VCaP (cell line): ENCODE measurements around the gene PIK3CD.
"Not testable (repeated sequence)": the region's sequence is repeated elsewhere in the genome, so short reads cannot be mapped to it uniquely, and the experiment has no call there.

Experiments used
- H3K27ac ChIP-seq: fragments of 450-650 bp; 2 replicates; pipeline ENCODE4 v1.5.1; 2017
- TF ChIP-seq, protein P1 (sequence below): fragments of 450-650 bp; conservative IDR thresholded peaks from 2 replicates; pipeline ENCODE4 v1.5.1; 2017; ENCODE audit warnings: mild to moderate bottlenecking, moderate library complexity

The PIK3CD gene

DNA sequence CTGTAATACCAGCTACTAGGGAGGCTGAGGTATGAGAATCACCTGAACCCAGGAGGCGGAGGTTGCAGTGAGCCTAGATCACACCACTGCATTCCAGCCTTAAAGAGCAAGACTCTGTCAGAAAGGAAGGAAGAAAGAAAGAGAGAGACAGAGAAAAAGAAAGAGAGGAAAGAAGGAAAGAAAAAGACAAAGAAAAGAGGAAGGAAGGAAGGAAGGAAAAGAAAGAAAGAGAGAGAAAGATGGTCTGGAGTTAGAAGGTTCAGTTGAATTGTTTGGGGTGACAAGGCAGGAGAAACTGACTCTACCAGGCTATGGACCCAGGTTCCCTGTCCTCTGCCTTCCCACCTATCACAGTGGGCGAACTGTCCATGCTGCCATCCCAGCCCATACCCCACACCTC, 27.4 kb upstream of the PIK3CD start:
- TF ChIP-seq, protein P1, sequence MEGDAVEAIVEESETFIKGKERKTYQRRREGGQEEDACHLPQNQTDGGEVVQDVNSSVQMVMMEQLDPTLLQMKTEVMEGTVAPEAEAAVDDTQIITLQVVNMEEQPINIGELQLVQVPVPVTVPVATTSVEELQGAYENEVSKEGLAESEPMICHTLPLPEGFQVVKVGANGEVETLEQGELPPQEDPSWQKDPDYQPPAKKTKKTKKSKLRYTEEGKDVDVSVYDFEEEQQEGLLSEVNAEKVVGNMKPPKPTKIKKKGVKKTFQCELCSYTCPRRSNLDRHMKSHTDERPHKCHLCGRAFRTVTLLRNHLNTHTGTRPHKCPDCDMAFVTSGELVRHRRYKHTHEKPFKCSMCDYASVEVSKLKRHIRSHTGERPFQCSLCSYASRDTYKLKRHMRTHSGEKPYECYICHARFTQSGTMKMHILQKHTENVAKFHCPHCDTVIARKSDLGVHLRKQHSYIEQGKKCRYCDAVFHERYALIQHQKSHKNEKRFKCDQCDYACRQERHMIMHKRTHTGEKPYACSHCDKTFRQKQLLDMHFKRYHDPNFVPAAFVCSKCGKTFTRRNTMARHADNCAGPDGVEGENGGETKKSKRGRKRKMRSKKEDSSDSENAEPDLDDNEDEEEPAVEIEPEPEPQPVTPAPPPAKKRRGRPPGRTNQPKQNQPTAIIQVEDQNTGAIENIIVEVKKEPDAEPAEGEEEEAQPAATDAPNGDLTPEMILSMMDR, result no peak
- H3K27ac ChIP-seq, result no peak overlapping the region

DNA sequence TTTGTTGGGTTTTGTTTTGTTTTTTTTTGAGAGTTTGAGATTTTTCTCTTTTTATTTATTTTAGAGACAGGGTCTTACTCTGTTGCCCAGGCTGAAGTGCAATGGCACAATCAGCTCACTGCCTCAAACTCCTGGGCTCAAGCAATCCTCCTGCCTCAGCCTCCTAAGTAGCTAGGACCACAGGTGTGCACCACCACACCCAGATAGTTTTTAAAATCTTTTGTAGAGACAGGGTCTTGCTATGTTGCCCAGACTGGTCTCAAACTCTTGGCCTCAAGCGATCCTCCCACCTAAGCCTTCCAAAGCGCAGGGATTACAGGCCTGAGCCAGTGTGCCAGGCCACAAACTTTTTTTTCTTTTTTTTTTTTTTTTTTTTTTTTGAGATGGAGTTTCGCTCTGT, 26.5 kb upstream of the PIK3CD start:
- H3K27ac ChIP-seq, result not testable (repeated sequence)

DNA sequence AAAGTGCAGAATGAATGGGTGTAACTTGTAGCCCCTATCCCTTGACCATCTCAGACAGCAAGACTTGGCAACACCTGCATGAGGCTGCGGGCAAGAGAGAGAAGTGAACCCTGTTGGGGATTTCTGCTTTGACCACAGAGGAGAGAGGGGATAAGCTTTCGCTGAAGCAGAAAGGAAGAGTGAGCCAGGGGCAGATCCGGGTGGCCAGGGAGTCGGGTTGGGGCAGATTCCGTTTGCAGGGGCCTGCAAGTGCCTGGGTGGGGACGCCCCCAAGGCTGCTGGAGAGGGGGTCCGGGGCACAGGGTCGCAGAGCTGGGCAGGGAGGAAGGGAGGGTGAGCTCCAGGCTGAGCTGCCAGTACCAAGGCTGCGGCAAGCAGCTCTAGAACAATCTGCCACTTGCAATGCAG, 25.3 kb upstream of the PIK3CD start:
- TF ChIP-seq, protein P1, result no peak
- H3K27ac ChIP-seq, result no peak overlapping the region

DNA sequence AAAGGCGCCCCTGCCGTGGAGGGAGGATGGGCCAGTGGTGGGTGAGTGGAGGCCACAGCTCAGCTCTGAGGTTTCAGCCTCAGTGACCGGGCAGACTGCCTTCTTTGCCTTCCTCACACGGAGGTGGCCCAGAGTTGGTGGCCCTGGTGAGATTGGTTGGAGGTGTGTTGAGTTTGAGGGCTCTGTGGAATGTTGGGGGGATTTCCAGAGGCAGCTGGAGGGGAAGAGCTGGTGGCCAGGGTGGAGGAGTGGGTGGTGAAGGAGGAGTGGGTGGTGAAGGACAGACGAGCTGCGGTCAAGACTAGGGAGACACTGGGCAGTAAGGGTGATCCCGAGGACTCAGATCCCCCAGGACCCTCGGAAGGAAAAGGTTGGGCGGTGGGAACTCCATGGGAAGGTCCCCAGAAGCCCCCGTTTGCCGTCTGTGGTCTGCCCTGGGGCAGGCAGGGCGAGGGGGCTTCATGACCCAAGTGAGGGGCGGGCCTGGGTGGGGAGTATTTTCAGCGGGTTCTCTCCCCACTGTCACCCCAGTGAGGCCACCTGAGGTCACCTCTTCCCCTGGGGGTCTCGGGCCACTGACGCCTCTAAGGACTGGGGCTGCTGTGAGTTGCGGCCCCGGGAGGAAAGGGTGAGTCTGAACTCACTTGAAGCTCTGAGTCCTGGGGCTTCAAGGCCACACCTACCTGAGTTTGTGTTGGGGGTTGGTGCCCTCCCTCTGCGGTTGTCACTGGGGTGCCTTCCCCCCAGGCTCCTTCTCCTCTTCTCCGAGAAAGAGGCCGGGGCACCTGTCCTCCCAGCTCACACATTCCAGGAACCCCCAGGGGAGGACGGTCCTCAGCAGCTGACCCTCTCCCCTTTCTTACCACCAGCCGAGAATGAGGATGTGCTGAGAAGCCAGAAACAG, 22.7 kb upstream of the PIK3CD start:
- H3K27ac ChIP-seq, result no peak overlapping the region
- TF ChIP-seq, protein P1, result no peak

DNA sequence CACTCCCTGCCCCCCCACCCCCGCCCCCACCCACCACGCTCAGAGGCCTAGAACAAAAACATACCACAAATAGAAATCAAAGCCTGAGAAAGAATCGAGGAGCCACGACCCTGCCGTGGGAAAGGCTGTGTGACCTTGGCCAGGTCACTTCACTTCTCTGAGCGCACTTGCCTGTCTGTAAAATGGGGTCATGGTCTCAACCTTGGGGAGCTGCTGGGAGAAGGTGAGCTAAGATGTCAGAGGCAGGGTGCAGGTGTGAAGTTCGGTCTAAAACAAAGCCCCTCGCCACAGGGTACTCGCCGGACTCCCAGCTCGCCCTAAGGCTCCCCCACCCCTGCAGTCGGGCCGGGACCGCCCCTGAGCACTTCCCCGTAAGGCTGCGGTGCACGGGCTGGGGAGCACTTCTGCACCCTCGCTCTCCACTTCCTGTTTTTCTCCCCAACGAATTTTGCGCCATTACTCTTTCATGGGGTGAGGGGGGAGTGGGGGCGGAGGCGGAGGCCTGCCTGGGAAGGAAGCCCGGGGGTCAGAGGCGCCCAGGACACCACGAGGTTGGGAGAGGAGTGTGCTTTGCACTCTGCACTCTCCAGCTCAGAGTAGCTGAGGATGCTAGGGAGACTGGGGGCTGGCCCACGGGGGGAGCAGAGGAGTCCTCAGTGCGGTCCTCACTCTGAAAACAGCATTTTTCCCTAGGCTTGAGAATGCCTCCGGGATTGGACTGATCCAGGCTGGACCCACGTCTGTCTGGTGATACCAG, 21.9 kb upstream of the PIK3CD start:
- no peak overlapping the region for H3K27ac ChIP-seq
- TF ChIP-seq, protein P1, result no peak

DNA sequence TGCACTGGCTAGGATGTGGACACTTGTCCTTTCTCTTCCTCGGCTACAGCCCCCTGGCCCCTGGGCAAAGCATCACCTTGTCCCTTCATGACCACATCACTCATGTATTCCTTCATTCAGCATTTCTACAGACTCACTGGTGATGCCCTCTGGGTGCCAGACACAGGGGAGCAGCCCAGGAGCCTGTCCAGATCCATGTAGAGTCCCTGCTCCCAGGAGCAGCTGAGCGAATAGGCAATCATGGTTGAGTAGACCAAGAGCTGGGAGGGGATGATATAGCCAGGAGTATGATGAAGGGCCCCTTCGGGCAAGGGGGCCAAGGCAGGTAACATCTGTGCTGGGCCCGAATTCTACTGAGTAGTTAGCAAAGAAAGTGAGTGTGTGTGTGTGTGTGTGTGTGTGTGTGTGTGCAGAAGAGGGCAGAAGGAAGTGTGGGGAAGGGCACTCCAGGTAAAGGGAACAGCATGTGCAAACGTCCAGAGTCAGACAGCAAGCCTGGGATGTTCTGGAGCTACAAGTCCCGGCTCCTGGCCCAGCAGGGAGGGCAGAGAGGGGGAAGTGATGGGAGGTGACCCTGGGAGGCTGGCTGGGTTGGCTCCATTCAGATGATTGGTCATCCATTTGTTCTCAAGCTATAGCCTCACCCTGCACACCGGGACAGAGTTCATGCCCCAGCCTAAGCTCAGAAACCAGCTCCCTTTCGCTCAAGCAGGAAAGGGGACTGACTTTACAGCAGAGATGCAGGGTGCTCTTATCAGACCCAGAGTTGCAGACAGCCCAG, 21.0 kb upstream of the PIK3CD start:
- H3K27ac ChIP-seq, result no peak overlapping the region
- TF ChIP-seq, protein P1, result no peak

DNA sequence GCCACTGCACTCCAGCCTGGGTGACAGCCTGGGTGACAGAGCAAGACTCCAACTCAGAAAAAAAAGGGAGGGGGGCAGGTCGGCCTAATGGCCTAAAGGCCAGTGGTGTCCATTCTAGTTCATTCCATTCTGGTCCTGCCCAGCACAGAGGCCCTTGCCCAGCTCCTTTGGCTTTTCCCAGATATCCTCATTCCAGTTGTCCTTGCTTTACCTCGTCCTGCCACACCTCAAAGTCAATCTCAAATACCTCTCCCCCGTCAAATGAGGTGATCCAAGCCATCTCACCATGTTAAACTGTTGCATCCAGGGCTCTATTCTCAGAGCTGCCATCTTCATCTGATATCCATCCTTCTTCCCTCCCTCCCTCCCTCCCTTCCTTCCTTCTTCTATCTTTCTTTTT, 19.9 kb upstream of the PIK3CD start:
- H3K27ac ChIP-seq, result no peak overlapping the region
- TF ChIP-seq, protein P1, result no peak
